Neural cell (in vitro differentiated cells): ENCODE measurements around the gene OPN1SW. TPM values are rescaled to one million over a fixed set of nuclear protein-coding genes. Genes with fewer than 3 reads are reported as not detected.

ENCODE experiments used
- H2AFZ ChIP-seq: fragments of 200-600, 300-800 bp; sonication (generic), shearing (Covaris generic); 2 replicates; pipeline ENCODE4 v1.6.0; 2014; ENCODE audit warnings: low read depth, mild to moderate bottlenecking, antibody characterized with exemption, low read length, moderate library complexity
- H3F3A ChIP-seq: fragments of 200-600 bp; shearing (Covaris generic); 2 replicates; pipeline ENCODE4 v1.6.1; 2016; ENCODE audit warnings: mild to moderate bottlenecking, moderate library complexity, mixed read lengths, antibody characterized with exemption, low read length; ENCODE audit not compliant: insufficient read depth, poor library complexity, severe bottlenecking
- H3K27ac ChIP-seq: fragments of 200-600, 300-800 bp; sonication (generic), shearing (Covaris generic); 2 replicates; pipeline ENCODE4 v1.5.1; 2014; ENCODE audit warnings: mild to moderate bottlenecking, low read length, moderate library complexity
- H3K27me3 ChIP-seq: fragments of 300-800, 200-600 bp; sonication (generic), shearing (Covaris generic); 2 replicates; pipeline ENCODE4 v1.6.0; 2014; ENCODE audit warnings: mild to moderate bottlenecking, low read depth, low read length, moderate library complexity; ENCODE audit not compliant: insufficient read depth
- H3K36me3 ChIP-seq: fragments of 300-800, 200-600 bp; sonication (generic), shearing (Covaris generic); 2 replicates; pipeline ENCODE4 v1.5.1; 2014; ENCODE audit warnings: mild to moderate bottlenecking, antibody characterized with exemption, low read length, moderate library complexity; ENCODE audit not compliant: insufficient read depth
- H3K4me2 ChIP-seq: fragments of 300-800, 200-600 bp; sonication (generic), shearing (Covaris generic); 2 replicates; pipeline ENCODE4 v1.6.0; 2014; ENCODE audit warnings: mild to moderate bottlenecking, low read length
- H3K4me3 ChIP-seq: fragments of 300-800, 200-600 bp; sonication (generic), shearing (Covaris generic); 2 replicates; pipeline ENCODE4 v1.5.1; 2014; ENCODE audit warnings: mild to moderate bottlenecking, low read length, moderate library complexity
- H3K79me2 ChIP-seq: fragments of 200-600 bp; shearing (Covaris generic); replicated peaks from 2 replicates; pipeline ENCODE4 v1.6.0; 2014; ENCODE audit warnings: mild to moderate bottlenecking, low read length, moderate library complexity; ENCODE audit not compliant: insufficient read depth
- H3K9ac ChIP-seq: fragments of 300-800, 200-600 bp; sonication (generic), shearing (Covaris generic); 2 replicates; pipeline ENCODE4 v1.6.1; 2016; ENCODE audit warnings: mild to moderate bottlenecking, low read length, mixed read lengths
- H3K9me2 ChIP-seq: fragments of 200-600 bp; shearing (Covaris generic); 2 replicates; pipeline ENCODE4 v1.6.1; 2016; ENCODE audit warnings: mild to moderate bottlenecking, low read length, mixed read lengths; ENCODE audit not compliant: insufficient read depth
- H3K9me3 ChIP-seq: fragments of 200-600, 300-800 bp; sonication (generic), shearing (Covaris generic); 2 replicates; pipeline ENCODE4 v1.6.1; 2016; ENCODE audit warnings: mild to moderate bottlenecking, mixed run types, low read length, moderate library complexity, mixed read lengths
- H4K20me1 ChIP-seq: fragments of 200-600 bp; shearing (Covaris generic); 2 replicates; pipeline ENCODE4 v1.6.1; 2016; ENCODE audit warnings: mild to moderate bottlenecking, mixed run types; ENCODE audit not compliant: insufficient read depth
- CTCF ChIP-seq: fragments of 450-650 bp; IDR thresholded peaks from 2 replicates; pipeline ENCODE4 v1.5.1; 2014; ENCODE audit warnings: antibody characterized with exemption, mild to moderate bottlenecking, moderate library complexity; ENCODE audit not compliant: poor library complexity, severe bottlenecking
- EP300 ChIP-seq: fragments of 450-650 bp; conservative IDR thresholded peaks from 2 replicates; pipeline ENCODE4 v1.6.1; 2014; ENCODE audit warnings: antibody characterized with exemption, mild to moderate bottlenecking, moderate library complexity; ENCODE audit not compliant: poor library complexity, severe bottlenecking
- EZH2 ChIP-seq: fragments of 200-600, 300-800 bp; shearing (Covaris generic), sonication (generic); IDR thresholded peaks from 2 replicates; pipeline ENCODE4 v1.6.1; 2014; ENCODE audit warnings: antibody characterized with exemption, low read length, borderline replicate concordance, mild to moderate bottlenecking; ENCODE audit not compliant: insufficient read depth, poor library complexity, severe bottlenecking
- MXI1 ChIP-seq: fragments of 450-650 bp; conservative IDR thresholded peaks from 2 replicates; pipeline ENCODE4 v1.6.1; 2014; ENCODE audit warnings: antibody characterized with exemption, mild to moderate bottlenecking; ENCODE audit not compliant: poor library complexity, severe bottlenecking
- POLR2AphosphoS5 ChIP-seq: IDR thresholded peaks from 2 replicates; pipeline ENCODE4 v1.6.1; 2012
- RAD21 ChIP-seq: fragments of 450-650 bp; conservative IDR thresholded peaks from 2 replicates; pipeline ENCODE4 v1.6.1; 2014; ENCODE audit warnings: antibody characterized with exemption, mild to moderate bottlenecking, moderate library complexity
- REST ChIP-seq: IDR thresholded peaks from 2 replicates; pipeline ENCODE4 v1.6.1; 2012; ENCODE audit warnings: borderline replicate concordance
- SMC3 ChIP-seq: fragments of 450-650 bp; conservative IDR thresholded peaks from 2 replicates; pipeline ENCODE4 v1.6.1; 2014; ENCODE audit warnings: antibody characterized with exemption, mild to moderate bottlenecking, moderate library complexity; ENCODE audit not compliant: poor library complexity
- TAF1 ChIP-seq: IDR thresholded peaks from 2 replicates; pipeline ENCODE4 v1.6.1; 2012; ENCODE audit warnings: low read depth
- polyA plus RNA-seq: library from polyadenylated mRNA; depleted of rRNA; stranded (reverse); fragments of >200 nt; gene quantifications from 2 replicates; pipeline ENCODE4 v1.2.3, GENCODE V29; 2014

Gene OPN1SW
- polyA plus RNA-seq, 1 donor from 2014 or later: 1.2 TPM

GRCh38 chr7:128745706-128746105 lies 29.9 kb downstream of the OPN1SW start:
- Histone ChIP-seq H3K9ac (no peak overlapping the region), H3K9me3 (no peaks in the 10 kb centered on the region), H4K20me1 (no peaks in the 10 kb centered on the region), H2AFZ (no peak overlapping the region), H3K79me2 (peaks cover 66% of the 10 kb centered on the region), H3K27me3 (no peaks in the 10 kb centered on the region), H3K27ac (no peak overlapping the region), H3K4me2 (no peak overlapping the region), H3K9me2 (no peaks in the 10 kb centered on the region), H3K36me3 (no peaks in the 10 kb centered on the region), H3K4me3 (no peak overlapping the region), H3F3A (no peaks in the 10 kb centered on the region)
- TF ChIP-seq POLR2AphosphoS5: no peak
- no peak for TF ChIP-seq CTCF
- TF ChIP-seq RAD21: no peak
- no peak for TF ChIP-seq EZH2
- TF ChIP-seq REST: no peak
- TF ChIP-seq EP300: no peak
- TF ChIP-seq MXI1: no peak
- no peak for TF ChIP-seq TAF1
- TF ChIP-seq SMC3: no peak

GRCh38 chr7:128744366-128744905 lies 31.2 kb downstream of the OPN1SW start:
- Histone ChIP-seq H3K9me2 (no peaks in the 10 kb centered on the region), H2AFZ (no peak overlapping the region), H3K4me3 (no peak overlapping the region), H3K27ac (no peak overlapping the region), H3K9ac (no peak overlapping the region), H3K36me3 (no peaks in the 10 kb centered on the region), H3K9me3 (no peaks in the 10 kb centered on the region), H3K79me2 (peaks cover 74% of the 10 kb centered on the region), H3K4me2 (no peak overlapping the region), H4K20me1 (no peaks in the 10 kb centered on the region), H3K27me3 (no peaks in the 10 kb centered on the region), H3F3A (peaks cover 4% of the 10 kb centered on the region)
- no peak for TF ChIP-seq RAD21
- TF ChIP-seq MXI1: no peak
- no peak for TF ChIP-seq TAF1
